GM12891 (cell line): ENCODE measurements around the gene IL22.

Experiments
- PAX5 ChIP-seq: IDR thresholded peaks from 2 replicates; pipeline ENCODE4 v1.6.1; 2011; ENCODE audit warnings: low read length, moderate library complexity, mild to moderate bottlenecking; ENCODE audit not compliant: insufficient read depth, severe bottlenecking
- POLR2A ChIP-seq: IDR thresholded peaks from 2 replicates; pipeline ENCODE4 v1.6.1; 2011; ENCODE audit warnings: low read depth, low read length, control low read depth
- POLR2AphosphoS5 ChIP-seq: IDR thresholded peaks from 2 replicates; pipeline ENCODE4 v1.6.1; 2011; ENCODE audit warnings: low read depth, low read length, control low read depth
- POU2F2 ChIP-seq: IDR thresholded peaks from 2 replicates; pipeline ENCODE4 v1.6.1; 2011; ENCODE audit warnings: low read depth, mild to moderate bottlenecking, control low read depth, low read length, moderate library complexity
- SPI1 ChIP-seq: IDR thresholded peaks from 2 replicates; pipeline ENCODE4 v1.6.1; 2011; ENCODE audit warnings: low read depth, low read length, control low read depth
- TAF1 ChIP-seq: IDR thresholded peaks from 2 replicates; pipeline ENCODE4 v1.6.1; 2011; ENCODE audit warnings: low read depth, low read length, control low read depth

DNA sequence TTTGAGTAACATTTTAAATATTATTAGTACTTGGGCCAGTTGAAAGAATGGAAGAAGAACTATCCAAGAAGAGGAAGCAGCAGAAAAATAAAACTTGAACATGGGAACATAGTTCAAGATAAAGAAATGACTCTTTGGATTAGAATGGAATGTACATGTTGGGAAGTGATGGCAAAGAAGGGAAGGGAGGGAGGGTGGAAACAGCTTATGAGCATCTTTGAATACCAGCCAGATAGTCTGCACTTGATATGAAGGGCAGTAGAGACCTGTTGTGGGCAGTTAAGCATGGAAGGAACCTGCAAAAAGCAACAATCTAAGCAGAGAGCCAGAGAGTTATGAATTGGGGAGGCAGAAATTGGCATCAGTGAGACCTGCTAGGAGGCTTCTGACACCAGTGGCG lies 10.0 kb upstream of the IL22 start:
- TF ChIP-seq POLR2AphosphoS5: no peak
- no peak for TF ChIP-seq POLR2A
- TF ChIP-seq TAF1: no peak
- no peak for TF ChIP-seq SPI1
- TF ChIP-seq PAX5: no peak
- no peak for TF ChIP-seq POU2F2
